MG63 (cell line): ENCODE results near the gene MEIG1. TPM values are rescaled to one million over a fixed set of nuclear protein-coding genes. Genes with fewer than 3 reads are reported as not detected.
"Not testable (repeated sequence)": the region's sequence is repeated elsewhere in the genome, so short reads cannot be mapped to it uniquely, and the experiment has no call there.

Source experiments
- DNase-seq: peaks from one replicate; pipeline ENCODE4 v3.0.0-alpha.2; 2020
- H3K27me3 ChIP-seq: fragments of 250-450 bp; sonication (Bioruptor Pico); 2 replicates; pipeline ENCODE4 v1.5.1; 2020; ENCODE audit warnings: mild to moderate bottlenecking, moderate library complexity
- H3K36me3 ChIP-seq: fragments of 250-450 bp; sonication (Bioruptor Pico); 2 replicates; pipeline ENCODE4 v1.5.1; 2020; ENCODE audit warnings: mild to moderate bottlenecking, moderate library complexity
- H3K4me3 ChIP-seq: fragments of 250-450 bp; sonication (Bioruptor Pico); 2 replicates; pipeline ENCODE4 v1.5.1; 2020; ENCODE audit warnings: mild to moderate bottlenecking, moderate library complexity
- H3K9me3 ChIP-seq: fragments of 250-450 bp; sonication (Bioruptor Pico); 2 replicates; pipeline ENCODE4 v1.5.1; 2020; ENCODE audit warnings: mild to moderate bottlenecking, moderate library complexity
- total RNA-seq: library from RNA; depleted of rRNA; stranded (reverse); fragments of >200 nt; shearing (Covaris generic); gene quantifications from 2 replicates; pipeline ENCODE4 v1.2.3, GENCODE V29; 2014; ENCODE audit warnings: low replicate concordance

MEIG1 gene
- total RNA-seq, 1 experiment from 2014 or later = not detected

GRCh38 chr10:14949291-14949690 is 9.9 kb upstream of the MEIG1 start:
- no peak for DNase-seq
- H3K9me3 ChIP-seq = no peaks in the 10 kb centered on the region
- no peak overlapping the region for H3K4me3 ChIP-seq
- no peaks in the 10 kb centered on the region for H3K27me3 ChIP-seq
- H3K36me3 ChIP-seq = peaks cover 40% of the 10 kb centered on the region

DNA sequence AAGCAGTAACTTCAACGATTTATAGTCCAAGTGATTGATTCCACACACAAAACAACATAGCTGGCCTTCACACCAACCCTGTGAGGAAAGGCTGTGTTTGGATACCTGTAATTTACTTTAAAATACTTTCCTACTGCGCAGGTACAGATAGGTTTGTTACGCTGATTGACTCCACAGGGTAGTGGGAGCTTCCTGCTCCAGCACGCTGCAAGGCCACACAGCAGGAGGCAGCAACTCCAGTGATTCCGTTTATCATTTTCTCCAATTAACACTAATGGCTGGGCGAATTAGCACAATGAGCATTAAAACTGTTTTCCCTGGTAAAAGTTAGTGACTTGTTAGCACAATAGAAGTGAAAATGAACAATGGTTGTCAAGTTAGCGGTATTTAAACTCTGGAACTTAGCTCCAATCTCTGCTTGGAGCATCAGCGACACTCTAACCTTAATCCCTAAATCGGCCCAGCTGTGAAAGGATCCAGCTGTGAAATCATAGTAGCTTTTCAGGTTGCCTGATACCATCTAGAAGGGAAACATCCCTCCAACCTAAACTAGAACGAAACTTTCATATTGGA is 6.3 kb upstream of the MEIG1 start:
- Histone ChIP-seq H3K9me3 (no peaks in the 10 kb centered on the region), H3K36me3 (peaks cover 19% of the 10 kb centered on the region)

GRCh38 chr10:14953424-14954000 is 5.7 kb upstream of the MEIG1 start:
- peak; percentile 70 for DNase-seq
- peak overlapping the region; percentile 65 for H3K4me3 ChIP-seq
- H3K9me3 ChIP-seq = no peaks in the 10 kb centered on the region
- no peaks in the 10 kb centered on the region for H3K27me3 ChIP-seq
- H3K36me3 ChIP-seq = peaks cover 15% of the 10 kb centered on the region

More for the DNA sequence above, 6.3 kb upstream of the MEIG1 start:
- Histone ChIP-seq H3K4me3 (peak overlapping the region; percentile 65), H3K27me3 (no peaks in the 10 kb centered on the region)
- no peak for DNase-seq

DNA sequence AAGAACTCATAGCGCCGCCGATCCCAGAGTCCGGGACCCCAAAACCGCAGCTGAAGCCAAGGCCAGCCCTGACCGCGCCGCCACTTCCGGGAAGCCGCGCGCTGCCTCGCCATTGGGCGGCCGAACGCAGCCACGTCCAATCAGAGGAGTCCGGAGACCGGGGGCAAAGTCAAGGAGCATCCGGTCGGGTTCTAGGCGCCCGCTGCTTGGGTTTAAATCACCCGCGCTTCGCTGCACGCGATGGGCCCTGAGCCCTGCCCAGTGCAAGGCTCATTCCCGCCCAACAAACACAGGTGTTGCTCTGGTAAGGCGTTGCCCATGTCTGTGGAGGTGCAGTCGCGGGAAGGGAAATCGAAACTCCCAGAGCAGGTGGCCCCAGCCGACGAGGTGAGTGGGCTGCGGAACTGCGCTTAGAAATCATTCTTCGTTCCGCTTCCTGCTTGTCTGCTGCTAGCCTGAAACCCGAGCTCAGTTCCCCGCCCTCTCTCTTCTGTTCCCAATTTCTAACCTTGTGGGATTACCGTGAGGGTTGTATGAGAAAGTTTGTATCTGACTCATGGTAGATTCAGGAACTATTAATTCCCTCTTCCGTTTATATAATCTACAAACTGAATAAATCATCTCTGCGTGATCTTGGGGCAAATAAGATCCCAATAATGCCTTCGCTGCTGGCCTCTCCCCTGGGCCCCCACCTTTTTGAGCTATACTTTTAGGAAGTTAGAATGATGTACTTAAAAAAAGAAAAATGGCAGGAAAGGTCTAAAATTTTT is 5.0 kb upstream of the MEIG1 start, which contains the start of gene DCLRE1C:
Gene DCLRE1C, minus strand, starts transcription at position 96 of the 770 bp plus-strand sequence. Its CDS starts 86 bp downstream, at position 10.
- H3K27me3 ChIP-seq = no peaks in the 10 kb centered on the region
- peak; percentile 94 for DNase-seq
- peak within 1 kb of the TSS; percentile 65 for H3K4me3 ChIP-seq
- no peaks in the 10 kb centered on the region for H3K9me3 ChIP-seq
- H3K36me3 ChIP-seq = peaks cover 10% of the 10 kb centered on the region

DNA sequence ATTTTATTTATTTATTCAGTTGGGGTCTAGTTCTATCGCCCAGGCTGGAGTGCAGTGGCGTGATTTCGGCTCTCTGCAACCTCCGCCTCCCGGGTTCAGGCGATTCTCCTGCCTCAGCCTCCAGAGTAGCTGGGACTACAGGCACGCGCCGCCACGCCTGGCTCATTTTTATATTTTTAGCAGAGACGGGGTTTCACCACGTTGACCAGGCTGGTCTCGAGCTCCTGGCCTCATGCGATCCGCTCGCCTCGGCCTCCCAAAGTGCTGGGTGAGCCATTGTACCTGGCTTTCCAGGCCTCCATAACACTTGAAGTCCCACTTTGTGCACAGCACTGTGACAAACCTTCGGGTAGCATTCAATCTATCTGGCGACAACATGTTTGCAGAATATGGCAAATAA is 4.3 kb upstream of the MEIG1 start:
- H3K27me3 ChIP-seq = no peaks in the 10 kb centered on the region
- H3K36me3 ChIP-seq = peaks cover 9% of the 10 kb centered on the region; the same call in 1 of the 2 replicates
- H3K9me3 ChIP-seq = no peaks in the 10 kb centered on the region
- no peak for DNase-seq
- peak overlapping the region; percentile 65 for H3K4me3 ChIP-seq

GRCh38 chr10:14958872-14959220 is 342 bp upstream of the MEIG1 start:
- Histone ChIP-seq H3K27me3 (no peaks in the 10 kb centered on the region), H3K9me3 (no peaks in the 10 kb centered on the region)
- no peak for DNase-seq

GRCh38 chr10:14967897-14968296 is 8.7 kb downstream of the MEIG1 start:
- Histone ChIP-seq H3K4me3 (no peak overlapping the region), H3K36me3 (no peaks in the 10 kb centered on the region), H3K9me3 (no peaks in the 10 kb centered on the region), H3K27me3 (no peaks in the 10 kb centered on the region)
- DNase-seq = no peak

More at GRCh38 chr10:14958872-14959220, 342 bp upstream of the MEIG1 start:
- no peaks in the 10 kb centered on the region for H3K36me3 ChIP-seq
- H3K4me3 ChIP-seq = peak overlapping the region; percentile 84

- Histone ChIP-seq H3K9me3 (no peaks in the 10 kb centered on the region), H3K27me3 (no peaks in the 10 kb centered on the region), H3K36me3 (no peaks in the 10 kb centered on the region), H3K4me3 (no peak overlapping the region)
- peak; percentile 31 for DNase-seq
Observed at GRCh38 chr10:14971867-14972448, 12.8 kb downstream of the MEIG1 start.

DNA sequence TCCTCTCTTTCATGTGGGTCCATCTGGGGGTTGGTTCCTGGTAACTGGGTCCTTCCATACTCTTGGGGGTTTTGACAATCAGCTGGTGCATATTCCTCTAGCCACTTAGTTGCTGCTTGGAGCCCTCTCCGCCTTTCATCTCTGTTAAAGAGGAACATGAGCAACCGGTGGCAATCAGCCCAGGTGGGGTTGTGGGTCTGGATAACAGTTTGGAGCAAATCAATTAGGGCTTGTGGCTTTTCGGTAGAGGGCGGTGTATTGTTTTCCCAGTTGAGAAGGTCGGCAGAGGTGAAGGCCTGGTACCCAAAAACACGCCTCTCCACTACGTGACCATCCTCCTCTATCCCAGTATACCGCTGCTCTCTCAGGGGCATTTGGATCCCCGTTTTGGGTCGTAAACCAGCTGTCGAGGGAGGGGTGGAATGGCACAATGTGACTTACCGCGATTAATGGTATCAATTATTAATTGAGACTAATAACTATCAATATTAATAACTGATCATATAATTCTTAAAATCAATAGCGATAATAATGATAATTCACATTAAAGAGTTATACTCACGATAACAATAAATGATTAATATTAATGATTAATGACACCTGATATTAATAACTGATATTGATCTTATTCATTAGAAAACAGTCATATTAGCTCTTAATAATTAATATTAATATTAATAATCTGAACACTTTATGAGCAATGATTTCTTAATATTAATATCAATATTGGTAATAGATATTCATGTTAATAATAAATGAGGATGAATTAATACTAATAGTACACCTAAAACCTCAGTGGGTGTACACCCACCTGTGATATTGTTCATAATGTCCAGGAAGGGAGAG is 15.2 kb downstream of the MEIG1 start:
- not testable (repeated sequence) for H3K36me3 ChIP-seq, H3K4me3 ChIP-seq, H3K9me3 ChIP-seq, DNase-seq, H3K27me3 ChIP-seq

GRCh38 chr10:14975672-14976273 is 16.6 kb downstream of the MEIG1 start:
- no peak overlapping the region for H3K4me3 ChIP-seq
- no peak for DNase-seq

GRCh38 chr10:14982744-14983143 is 23.6 kb downstream of the MEIG1 start:
- Histone ChIP-seq H3K9me3 (no peaks in the 10 kb centered on the region), H3K4me3 (no peak overlapping the region), H3K27me3 (no peaks in the 10 kb centered on the region), H3K36me3 (no peaks in the 10 kb centered on the region)
- no peak for DNase-seq

More at GRCh38 chr10:14975672-14976273, 16.6 kb downstream of the MEIG1 start:
- Histone ChIP-seq H3K27me3 (no peaks in the 10 kb centered on the region), H3K9me3 (no peaks in the 10 kb centered on the region), H3K36me3 (no peaks in the 10 kb centered on the region)

DNA sequence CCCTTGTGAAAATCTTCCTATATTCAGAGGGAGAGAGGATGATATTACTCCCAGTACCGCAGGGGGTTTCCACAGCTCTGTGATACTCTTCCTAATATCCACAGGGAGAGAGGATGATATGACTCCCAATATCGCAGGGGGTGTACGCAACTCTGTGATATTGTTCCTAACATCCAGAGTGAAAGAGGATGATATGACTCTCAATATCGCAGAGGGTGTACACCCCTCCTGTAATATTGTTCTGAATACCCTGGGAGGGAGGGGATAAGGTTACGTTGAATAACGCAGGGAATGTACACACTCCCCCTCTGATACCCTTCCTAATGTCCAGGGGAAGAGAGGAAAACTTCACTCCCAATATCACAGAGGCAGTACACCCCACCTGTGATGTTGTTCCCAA is 30.4 kb downstream of the MEIG1 start:
- H3K4me3 ChIP-seq, H3K9me3 ChIP-seq, H3K27me3 ChIP-seq, H3K36me3 ChIP-seq, DNase-seq: not testable (repeated sequence)

GRCh38 chr10:14991035-14991749 is 32.0 kb downstream of the MEIG1 start:
- peak; percentile 53 for DNase-seq
- not testable (repeated sequence) for H3K4me3 ChIP-seq, H3K27me3 ChIP-seq, H3K9me3 ChIP-seq, H3K36me3 ChIP-seq

DNA sequence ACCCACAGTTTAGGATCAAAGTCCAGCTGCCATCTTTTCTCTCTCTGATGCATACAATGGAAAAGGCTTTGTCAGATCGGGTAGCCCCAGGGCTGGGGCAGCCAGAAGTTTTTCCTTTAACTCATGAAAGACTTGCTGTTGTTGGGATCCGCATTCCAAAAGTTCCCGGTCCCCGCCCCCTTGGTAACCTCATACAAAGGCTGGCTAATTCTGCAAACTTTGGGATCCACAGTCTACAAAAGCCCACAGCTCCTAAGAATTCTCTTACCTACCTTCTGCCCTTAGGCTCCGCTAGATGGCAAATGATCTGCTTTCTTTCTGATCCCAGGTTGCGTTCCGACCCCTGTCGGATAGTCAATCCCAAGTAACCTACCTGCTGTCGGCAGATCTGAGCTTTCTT is 33.1 kb downstream of the MEIG1 start:
- H3K36me3 ChIP-seq, H3K9me3 ChIP-seq, H3K4me3 ChIP-seq, H3K27me3 ChIP-seq, DNase-seq: not testable (repeated sequence)

GRCh38 chr10:14993500-14994455 is 34.6 kb downstream of the MEIG1 start:
- H3K27me3 ChIP-seq, DNase-seq, H3K36me3 ChIP-seq, H3K4me3 ChIP-seq, H3K9me3 ChIP-seq: not testable (repeated sequence)
